GM21723 (cell line): ENCODE data around the gene TMEM253.
A peak's percentile ranks its signal among the peaks of the same experiment; 100 is the strongest.

Experiments used
- ATAC-seq: cut with Tn5 transposase; IDR thresholded peaks from one replicate; pipeline ENCODE4 v1.9.1; 2021; ENCODE audit warnings: mild to moderate bottlenecking, moderate library complexity; ENCODE audit not compliant: unreplicated experiment

Gene TMEM253

GRCh38 chr14:21070610-21071224 lies 30.1 kb upstream of the TMEM253 start:
- peak; percentile 13 for ATAC-seq

- ATAC-seq = peak; percentile 73
These were observed 29.4 kb upstream of the TMEM253 start for GRCh38 chr14:21071225-21072030.

- ATAC-seq = no peak
These were observed 28.8 kb upstream of the TMEM253 start for GRCh38 chr14:21072031-21072473.

GRCh38 chr14:21072781-21073339 lies 28.0 kb upstream of the TMEM253 start:
- ATAC-seq = no peak

GRCh38 chr14:21073921-21074320 lies 26.9 kb upstream of the TMEM253 start:
- ATAC-seq = no peak

GRCh38 chr14:21074398-21075272 lies 26.2 kb upstream of the TMEM253 start:
- no peak for ATAC-seq

- no peak for ATAC-seq
These were observed 25.0 kb upstream of the TMEM253 start for GRCh38 chr14:21075719-21076437.

GRCh38 chr14:21077672-21078071 lies 23.2 kb upstream of the TMEM253 start:
- ATAC-seq = no peak

- no peak for ATAC-seq
These were observed 22.6 kb upstream of the TMEM253 start for GRCh38 chr14:21078287-21078686.

GRCh38 chr14:21078726-21079125 lies 22.1 kb upstream of the TMEM253 start:
- ATAC-seq = no peak

- no peak for ATAC-seq
These were observed 19.2 kb upstream of the TMEM253 start for GRCh38 chr14:21081521-21082142.

GRCh38 chr14:21083565-21084325 lies 17.1 kb upstream of the TMEM253 start:
- no peak for ATAC-seq

- ATAC-seq = no peak
These were observed 16.5 kb upstream of the TMEM253 start for GRCh38 chr14:21084396-21084795.

GRCh38 chr14:21084998-21085853 lies 15.6 kb upstream of the TMEM253 start:
- ATAC-seq = no peak

GRCh38 chr14:21086908-21087293 lies 14.0 kb upstream of the TMEM253 start:
- ATAC-seq = no peak

- no peak for ATAC-seq
These were observed 13.4 kb upstream of the TMEM253 start for GRCh38 chr14:21087294-21088091.

- ATAC-seq = no peak
These were observed 12.2 kb upstream of the TMEM253 start for GRCh38 chr14:21088687-21089086.

- no peak for ATAC-seq
These were observed 11.6 kb upstream of the TMEM253 start for GRCh38 chr14:21089271-21089670.
